Thyroid gland (tissue), 4 donors: ENCODE results near the gene TCF7L2.
A peak's percentile ranks its signal among the peaks of the same experiment; 100 is the strongest.

Experiments
- CTCF ChIP-seq, 6 experiments: fragments of 200-600 bp in 3 of 6; fragments of 450-650 bp in 3 of 6; sonication (generic) in 3 of 6; IDR thresholded peaks; one replicate each; pipeline ENCODE4 v1.5.1; 2016 to 2019; ENCODE audit warnings: antibody characterized with exemption in 6 of 6, mild to moderate bottlenecking in 2 of 6, inconsistent platforms in 1 of 6, moderate library complexity in 1 of 6
- POLR2A ChIP-seq, 2 donors: fragments of 450-650 bp; IDR thresholded peaks; one replicate each; pipeline ENCODE4 v1.6.1; 2017; ENCODE audit warnings: antibody characterized with exemption in 2 of 2, mild to moderate bottlenecking in 2 of 2, moderate library complexity in 1 of 2

DNA sequence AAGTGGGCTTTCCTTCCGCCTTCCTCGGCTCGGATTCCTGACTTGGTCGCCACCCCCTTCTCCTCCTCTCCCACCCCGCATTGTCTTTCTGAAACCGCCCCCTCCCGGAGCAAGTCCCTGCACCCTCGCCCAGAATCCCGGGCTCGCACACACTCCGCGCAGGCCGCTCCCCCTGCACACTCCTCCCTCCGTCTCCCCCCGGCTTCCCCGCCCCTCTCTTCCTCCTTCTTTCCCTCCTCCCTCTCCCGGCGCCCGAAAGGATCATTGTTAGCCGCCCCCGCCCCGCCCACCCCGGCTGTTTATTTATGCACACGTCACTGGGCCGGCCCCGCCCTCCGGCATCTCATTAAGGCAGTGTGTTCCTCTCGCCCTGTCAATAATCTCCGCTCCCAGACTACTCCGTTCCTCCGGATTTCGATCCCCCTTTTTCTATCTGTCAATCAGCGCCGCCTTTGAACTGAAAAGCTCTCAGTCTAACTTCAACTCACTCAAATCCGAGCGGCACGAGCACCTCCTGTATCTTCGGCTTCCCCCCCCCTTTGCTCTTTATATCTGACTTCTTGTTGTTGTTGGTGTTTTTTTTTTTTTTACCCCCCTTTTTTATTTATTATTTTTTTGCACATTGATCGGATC is at the start of gene TCF7L2:
- TF ChIP-seq CTCF (IDR thresholded peaks at IDR 0.05) (peak in 1 of 6 experiments; percentile 6), POLR2A (IDR thresholded peaks at IDR 0.05) (peak; percentile 67 to 90)
